GM19239 (cell line): ENCODE measurements around the gene TNFAIP8.

ENCODE experiments used
- DNase-seq: peaks from one replicate; pipeline ENCODE4 v3.0.0; 2011; ENCODE audit warnings: low spot score; ENCODE audit not compliant: insufficient read length
- FAIRE-seq: peaks from 2 replicates; lab custom pipeline; 2011; peaks lifted over from hg19 to GRCh38; lab: Jason Lieb, UNC

The TNFAIP8 gene

DNA sequence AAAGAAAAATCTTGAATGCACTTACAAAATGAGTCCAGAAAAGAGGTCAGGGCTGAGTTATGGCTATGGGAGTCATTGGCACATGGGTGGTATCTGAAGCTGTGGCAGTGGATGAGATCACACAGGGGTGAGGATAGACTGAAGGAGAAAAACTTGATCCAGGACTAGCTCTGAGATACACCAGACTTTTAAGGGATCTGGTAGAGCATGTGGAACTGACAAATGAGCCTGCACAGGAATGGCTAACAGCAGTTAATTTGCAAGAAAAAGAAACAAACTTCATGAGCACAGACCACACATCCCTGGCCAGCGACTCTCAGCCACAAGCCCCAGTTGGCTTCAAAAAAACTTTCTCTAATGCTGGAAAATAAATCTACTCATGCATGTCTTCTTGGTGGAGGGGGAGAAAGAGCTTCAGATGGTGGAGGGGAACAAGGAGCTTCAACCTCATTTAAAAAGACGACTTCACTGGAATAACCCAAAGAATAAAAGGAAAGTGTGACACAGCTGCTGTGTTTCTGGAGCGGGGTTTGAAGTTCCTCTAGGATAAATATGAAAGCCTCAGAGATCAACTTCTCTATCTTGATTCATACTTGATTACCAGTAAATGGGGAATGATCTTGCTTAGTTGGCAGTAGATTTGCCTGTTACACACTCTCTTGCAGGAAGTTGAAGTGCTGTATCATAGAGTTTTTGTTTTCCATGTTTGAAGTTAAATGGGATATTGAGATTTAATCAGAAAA lies 33.6 kb downstream of the TNFAIP8 start:
- FAIRE-seq: peak; percentile 93
- DNase-seq: no peak

DNA sequence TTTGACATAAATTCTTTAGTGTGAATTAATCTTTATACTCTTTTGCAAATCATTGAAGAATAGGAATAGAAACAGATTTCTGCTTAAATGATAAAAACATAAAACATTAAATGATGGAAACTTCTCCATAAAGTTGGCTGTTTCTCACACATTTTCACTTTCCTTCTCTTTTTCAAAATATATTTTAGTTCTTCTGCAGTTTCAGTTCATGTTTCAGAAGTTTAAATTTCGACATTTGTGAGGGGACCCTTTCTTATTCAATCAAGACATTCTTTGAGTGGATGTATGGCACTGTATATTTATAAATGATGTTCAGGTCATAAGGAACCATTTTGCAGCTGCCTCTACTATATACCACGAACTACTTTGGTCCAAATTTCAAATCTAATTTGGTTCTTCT lies 34.6 kb downstream of the TNFAIP8 start:
- DNase-seq (no peak), FAIRE-seq (peak; percentile 81)

DNA sequence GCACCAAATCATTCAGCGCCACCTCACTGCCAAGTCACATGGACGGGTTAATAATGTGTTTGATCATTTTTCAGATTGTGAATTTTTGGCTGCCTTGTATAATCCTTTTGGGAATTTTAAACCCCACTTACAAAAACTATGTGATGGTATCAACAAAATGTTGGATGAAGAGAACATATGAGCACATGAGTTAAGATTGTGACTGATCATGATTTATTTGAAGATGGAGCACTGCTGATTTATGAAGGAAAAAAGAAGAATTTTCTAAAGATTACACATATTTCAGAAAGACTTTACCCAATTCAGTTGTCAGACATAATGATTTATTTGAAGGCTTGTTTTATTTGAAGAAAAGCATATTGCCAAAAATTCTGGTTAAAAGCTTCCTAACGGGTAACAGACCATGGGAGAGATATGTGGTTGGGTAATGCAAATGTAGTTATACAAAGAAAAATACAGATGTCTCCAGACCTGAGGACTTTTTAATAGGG lies 37.4 kb downstream of the TNFAIP8 start:
- no peak for DNase-seq
- peak; percentile 57 for FAIRE-seq

DNA sequence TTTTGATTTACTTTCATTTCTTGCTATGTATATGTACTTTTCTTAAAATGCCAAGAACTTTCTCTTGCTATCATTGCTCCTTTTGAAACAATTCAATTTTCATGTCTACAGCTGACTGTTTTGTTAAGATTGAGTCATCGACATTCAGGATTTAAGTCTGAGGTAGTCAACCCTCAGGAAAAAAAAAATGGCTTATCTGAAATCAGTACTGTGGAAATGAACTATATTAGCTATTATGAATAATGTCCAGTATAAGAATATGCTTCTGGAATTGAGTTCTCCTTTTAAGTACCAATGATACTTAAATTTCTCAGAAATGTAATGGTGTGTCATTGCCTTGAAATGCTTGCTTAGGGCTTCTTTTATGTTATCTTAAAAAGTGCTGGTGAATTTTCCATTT lies 37.9 kb downstream of the TNFAIP8 start:
- FAIRE-seq (peak; percentile 85), DNase-seq (no peak)

DNA sequence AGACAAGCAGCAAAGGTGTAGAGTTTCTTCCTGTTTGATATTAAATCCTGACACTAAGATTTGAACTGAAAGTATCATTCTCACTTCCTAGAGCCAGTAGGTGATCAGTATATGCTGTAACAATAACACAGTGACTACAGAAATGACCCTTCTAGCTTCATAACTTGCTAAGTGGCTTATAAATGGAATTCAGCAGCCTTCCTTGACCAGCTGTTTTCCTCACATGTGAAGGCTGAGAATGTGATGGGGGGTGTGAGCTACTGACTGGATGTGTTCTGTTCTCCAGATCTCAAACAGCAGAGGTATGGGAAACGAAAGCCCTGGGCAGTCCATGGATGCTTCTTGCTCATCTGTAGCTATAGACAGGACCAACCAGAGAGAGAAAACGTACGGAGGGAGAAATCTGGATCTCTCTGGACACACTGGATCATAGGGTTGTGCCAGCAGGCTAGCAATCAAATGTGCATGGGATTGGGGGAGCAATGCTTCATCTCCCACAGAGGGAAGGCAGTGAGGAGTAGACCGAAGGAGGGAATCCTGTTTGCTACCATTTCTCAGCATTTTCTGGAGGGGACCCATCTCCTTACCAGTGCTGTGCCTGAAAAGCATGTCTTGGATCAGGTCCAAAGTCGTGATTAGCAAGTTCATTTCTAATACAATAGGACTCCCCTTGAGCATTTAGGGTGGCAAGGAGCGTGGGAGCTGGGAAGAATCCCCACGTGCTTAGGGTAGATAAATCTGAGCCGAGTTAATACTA lies 39.4 kb downstream of the TNFAIP8 start:
- FAIRE-seq (peak; percentile 96), DNase-seq (no peak)

DNA sequence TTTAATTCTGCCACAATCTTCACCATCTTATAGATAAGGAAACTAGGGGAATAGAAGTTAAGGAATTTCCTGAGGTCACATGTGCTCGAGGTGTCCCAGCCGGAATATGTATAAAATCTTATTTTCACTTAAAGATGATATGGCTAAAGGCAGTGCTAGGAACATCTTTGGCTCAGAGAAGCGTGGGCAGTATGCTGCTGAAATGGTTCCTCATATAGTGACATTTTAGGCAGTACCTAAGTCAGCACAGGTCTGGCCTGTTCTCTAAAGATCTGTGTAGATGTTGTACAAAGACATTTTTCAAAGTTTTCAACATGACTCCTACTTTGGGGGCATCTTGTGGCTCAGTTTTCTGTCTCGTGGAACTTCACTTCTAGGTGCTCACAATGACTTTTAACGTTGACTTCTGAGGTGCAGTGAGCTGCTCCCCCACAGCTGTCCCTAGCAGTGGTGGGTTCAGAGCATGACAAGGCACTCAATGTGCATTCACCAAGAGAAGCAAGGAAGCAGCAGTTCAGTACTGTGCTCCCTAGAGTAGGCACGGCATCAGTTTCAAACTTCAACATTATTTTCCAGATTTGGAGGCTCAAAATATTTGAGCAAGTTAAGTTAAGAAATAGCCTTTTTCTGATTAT lies 40.3 kb downstream of the TNFAIP8 start:
- FAIRE-seq: peak; percentile 77
- DNase-seq: no peak

DNA sequence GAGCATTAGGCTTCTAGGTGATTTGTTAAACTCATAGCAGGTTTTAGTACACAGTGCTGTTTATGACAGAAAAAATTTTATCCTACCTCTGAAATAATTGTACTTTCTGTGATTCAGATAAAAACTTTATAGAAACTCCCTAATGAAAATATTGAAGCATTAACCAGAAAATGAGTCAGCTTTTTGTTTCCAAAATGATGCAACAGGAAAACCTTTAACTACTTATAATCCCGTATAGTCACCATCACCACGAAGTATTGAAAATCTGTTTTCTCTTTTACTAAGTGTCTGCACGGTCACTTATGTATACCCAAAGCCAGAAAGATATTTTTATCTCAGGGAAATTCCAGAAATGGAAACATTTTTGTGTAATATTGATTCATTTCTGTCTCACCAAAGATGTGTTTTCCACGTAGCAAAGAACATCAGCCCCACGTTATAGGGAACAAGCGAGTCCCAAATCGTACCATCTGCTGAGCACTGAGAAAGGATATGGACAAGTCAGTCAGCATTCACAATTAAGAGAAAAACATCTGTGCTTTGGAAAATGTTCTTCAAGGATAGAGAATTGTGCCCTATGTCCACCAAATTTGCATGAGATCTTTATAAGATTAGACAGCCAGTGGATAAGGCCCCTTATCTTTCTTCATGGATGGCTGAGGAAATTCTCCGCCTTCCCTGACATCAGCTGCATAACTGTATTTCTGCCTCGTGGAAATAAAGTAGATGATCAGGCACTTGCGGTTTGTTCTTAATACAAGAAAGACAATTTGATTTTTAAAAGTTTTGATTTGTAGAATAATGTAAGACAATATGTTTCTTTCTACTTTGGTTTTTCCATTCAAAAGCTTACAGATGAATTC lies 41.9 kb downstream of the TNFAIP8 start:
- DNase-seq (no peak), FAIRE-seq (peak; percentile 66)

DNA sequence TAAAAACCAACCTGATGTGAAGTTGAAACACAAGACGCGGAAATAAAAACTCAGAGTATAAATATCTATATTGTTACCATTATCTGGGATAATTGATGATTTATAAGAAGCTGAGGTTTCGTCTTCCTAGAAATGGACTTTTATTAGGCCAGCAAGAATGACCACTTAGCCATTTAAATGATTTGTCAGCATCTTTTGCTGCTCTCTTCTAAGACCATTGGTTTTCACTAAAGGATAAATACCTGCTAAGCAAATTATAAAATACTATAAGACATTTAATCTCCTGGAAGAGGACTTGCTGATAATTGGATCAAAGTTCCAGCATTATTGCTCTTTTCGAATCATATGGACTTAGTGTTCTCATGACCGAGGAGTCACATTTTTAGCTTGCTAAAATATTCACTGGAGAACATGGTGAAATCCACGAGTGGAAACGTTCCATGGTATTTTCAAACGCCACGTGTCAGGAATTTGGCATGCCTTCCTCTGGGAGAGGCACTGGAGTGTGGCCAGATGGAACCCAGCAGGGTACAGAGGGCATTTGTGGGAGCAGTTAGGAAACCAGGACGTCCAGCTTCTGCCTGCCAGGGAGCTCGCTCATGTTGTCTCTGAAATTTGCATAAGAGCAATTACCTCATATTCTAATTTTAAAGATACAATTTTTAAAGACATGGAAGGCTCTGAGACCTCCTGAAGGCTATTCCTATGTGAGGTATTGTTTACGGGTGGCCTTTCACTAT lies 43.1 kb downstream of the TNFAIP8 start:
- no peak for DNase-seq

DNA sequence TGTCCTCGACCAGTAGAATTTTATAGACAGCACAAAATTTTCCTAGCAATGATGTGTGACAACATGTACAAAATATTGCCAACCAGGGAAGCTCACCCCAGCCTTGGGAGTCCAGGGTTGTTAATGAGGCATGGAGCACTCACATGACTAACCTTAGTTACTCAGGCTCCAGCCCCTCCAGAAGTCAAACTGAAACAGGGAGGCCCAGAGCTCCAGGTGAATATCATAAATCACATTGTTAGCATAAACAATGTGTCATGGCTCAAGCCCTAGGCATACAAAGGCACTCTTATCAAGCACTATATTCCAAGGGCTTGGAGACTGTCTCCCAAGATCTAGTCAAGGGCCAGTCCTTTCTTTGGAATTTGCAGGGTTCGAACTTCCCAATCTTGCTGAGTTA lies 44.4 kb downstream of the TNFAIP8 start:
- DNase-seq: no peak
- FAIRE-seq: no peak

More for the DNA sequence above, 43.1 kb downstream of the TNFAIP8 start:
- FAIRE-seq: no peak

DNA sequence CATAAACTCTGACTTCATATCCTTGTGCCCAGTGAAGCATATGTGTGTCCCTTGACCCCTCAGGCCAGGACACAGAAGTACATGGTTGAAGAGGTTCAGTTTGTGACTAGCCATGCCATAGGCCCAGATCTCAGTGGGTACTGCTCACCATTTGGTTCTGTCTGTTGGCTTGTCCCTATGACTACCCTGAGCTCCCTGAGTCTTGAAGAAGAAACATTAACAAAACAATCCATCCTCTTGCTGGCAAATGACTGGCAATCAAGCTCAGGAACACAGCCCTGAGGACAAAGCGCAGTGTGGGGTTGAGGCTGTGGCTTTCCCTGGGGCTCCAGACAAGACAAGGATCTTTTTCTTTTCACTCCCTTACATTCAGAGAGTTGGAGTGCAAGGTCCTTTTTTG lies 46.3 kb downstream of the TNFAIP8 start:
- no peak for DNase-seq
- FAIRE-seq: no peak

DNA sequence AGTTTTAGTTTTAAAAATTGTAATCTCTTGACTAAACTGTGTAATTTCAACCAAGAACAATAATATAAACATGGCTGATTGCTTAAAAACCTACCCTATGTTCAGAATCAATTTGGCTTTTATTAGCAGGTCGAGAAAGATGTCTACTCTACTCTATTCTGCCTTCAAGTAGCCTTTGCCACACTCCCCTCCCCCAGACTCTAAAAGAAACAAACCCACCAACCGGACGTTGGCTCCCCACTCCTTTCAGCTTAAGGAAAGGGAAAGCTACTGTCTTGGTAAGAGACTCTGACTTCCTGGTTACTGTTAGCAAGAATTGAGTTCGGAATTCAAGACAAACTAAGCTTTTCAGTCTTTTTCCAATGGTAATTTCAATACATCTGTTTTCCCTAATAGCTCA lies 46.7 kb downstream of the TNFAIP8 start:
- FAIRE-seq (no peak), DNase-seq (no peak)

DNA sequence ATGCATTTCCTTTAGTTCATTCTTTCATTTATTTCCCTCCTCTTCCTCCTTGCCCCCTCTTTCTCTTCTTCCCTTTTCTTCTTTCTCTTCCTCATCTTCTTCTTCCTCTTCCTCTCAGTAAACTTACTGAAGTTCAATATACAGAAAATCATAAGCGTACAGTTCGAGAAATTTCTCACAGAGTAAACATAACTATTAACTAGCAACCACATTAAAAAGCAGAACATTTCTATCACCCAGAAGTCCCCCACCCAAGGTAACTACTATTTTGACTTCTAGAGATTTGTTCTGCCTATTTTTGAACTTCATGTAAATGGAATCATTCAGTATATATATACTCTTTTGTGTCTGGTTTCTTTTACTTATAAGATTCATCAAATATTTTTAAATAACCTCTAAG lies 48.2 kb downstream of the TNFAIP8 start:
- FAIRE-seq (no peak), DNase-seq (no peak)

DNA sequence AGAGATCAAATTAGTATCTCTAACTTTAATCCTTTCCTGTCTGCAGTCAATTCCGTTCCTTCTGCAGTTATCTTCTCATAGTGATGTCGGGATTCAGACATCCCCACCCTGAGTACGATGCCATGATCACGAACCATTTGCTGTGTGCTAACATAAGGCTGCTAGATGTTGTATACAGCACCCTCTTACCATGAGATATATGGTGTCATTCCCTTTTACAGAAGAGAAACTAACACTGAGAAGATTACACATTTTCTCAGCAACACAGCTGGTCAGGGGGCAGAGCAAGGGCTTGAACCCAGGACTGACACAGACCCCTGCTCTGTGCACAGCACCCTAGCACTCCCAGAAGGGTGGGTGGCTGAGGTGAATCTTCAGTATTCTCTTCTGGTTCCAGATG lies 49.6 kb downstream of the TNFAIP8 start:
- no peak for DNase-seq
- FAIRE-seq: peak; percentile 61

DNA sequence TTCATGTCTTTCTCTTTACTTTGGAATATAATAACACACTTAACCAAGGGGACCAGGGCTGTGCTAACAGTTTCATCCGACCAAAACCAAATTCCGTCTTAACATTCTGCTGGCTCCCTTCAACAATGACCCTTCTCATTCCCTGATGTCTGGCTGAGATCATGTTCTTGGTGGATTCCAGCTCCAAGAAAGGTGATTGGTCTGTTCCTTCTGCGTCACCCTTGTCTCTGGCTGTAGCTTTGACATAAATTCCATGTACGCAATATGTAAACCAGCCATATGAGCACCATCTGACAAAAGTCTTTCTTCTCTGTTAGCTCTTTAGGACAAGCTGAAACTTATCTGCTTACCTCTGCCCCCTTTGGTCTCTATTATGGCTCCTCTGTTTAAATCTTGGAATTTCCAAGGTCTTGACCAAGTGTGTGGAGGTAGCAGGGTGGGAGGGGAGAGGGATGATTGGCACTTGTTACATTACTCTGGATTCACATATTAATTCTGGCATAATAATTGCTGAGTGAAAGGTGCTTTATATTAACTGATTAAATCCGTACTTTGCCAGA lies 50.8 kb downstream of the TNFAIP8 start:
- no peak for FAIRE-seq
- no peak for DNase-seq

DNA sequence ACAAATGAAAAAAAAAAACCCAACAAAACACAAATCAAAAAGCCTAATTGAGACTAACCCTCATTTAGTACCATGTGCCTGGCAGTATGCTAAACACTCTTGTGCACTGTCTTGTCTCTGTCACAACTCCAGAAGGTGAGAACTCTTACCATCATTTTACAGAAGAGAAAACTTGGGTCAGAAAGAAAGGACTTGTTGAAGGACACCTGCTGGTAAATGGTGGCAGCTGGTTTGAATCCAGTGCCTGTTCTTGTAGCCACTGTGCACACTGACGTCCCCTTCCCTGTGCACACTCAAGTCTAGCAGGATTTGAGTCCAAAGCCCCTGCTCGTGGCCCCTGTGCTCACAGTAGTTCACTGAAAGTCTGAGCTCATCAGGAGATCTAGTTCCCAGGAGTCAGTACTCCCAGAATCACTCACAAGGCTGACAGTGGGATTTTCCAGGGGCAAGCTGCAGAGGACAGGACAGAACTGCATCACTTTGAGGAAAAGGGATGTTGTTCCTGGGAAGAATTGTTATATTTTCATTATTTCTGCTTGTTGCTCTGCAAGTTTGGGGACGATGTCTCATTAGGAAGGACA lies 53.5 kb downstream of the TNFAIP8 start:
- FAIRE-seq (peak; percentile 68), DNase-seq (no peak)

DNA sequence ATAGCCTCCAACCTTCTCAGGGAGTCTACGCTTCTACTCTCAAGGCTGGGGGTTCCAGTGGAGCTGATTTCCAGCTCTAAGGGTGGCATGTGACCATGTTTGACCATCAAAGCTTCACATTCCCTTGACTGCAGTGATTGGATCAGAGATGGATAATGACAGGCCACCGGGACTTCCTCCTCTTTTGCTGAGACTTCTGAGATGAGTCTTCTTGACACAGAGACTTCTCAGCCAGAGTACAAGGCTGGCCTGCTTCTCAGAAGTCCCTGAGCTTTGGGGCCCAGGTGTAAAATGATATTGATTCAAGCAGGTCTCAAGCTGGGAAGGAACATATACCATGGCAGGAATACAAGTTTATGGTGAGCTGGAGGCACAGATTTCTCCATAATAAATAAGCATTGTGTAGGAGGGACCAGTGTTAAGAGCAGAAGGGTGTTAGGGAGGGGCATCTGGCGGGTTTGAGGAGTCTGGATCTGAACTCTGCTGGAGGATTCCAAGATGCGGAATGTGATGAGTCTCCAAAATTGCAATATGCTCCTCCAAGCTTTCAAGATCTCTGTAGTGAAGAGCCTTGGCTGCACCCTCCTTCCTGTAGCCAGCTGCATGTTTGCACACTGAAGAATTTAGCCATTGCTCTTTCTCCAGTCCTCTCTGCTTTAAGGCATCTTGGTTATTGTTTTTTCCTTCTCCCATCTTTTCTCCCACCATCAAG lies 54.8 kb downstream of the TNFAIP8 start:
- peak; percentile 14 for FAIRE-seq
- no peak for DNase-seq

DNA sequence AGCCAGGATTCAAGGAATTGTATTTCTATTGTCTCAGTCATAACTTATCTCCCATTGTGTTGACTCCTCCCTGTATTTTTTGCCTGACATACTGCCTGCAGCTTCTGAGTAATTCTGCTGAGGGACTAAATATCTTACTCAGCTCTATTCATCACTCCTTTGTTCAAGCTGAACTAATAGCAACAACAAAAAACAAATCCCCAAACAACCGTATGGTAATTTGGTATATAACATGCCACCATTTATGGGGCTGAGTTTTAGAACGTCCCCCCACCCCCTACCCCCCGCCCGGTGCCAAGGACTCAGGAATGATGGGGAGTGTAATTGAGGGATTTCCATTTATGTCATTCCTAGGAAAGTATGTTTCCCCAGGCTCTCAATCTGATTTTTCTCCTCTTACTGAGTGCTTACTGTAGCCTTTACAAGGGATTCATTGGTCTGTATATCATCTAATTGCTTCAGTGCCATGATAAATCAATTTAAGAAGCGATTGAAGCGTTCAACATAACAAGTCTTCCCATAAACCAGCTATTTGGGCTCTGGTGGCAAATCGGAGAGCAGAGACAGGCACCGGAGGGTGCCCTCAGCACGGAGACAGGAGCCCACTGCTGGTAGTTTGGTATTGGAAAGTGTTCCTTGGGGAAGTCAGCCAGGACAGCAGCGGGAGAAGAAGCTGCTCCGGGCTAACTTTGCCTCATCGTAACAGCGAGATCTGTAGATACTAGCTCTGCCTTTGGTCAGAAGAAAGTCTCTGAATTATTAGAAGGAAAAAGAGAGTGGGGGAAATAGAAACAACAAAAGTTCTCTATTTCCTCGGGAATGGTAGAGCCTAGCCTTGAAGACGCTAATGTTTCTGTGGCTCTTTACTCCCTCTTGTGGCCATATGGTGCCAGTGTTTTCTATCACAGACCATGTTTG lies 55.8 kb downstream of the TNFAIP8 start:
- FAIRE-seq: peak; percentile 96
- DNase-seq: no peak
